ENCODE results near the gene HNF4A. TPM values are rescaled to one million over a fixed set of nuclear protein-coding genes. Genes with fewer than 3 reads are reported as not detected.

The HNF4A gene
- total and polyA plus RNA-seq, 8 donors = 7.4 to 29.2 (median 22.2) TPM

DNA sequence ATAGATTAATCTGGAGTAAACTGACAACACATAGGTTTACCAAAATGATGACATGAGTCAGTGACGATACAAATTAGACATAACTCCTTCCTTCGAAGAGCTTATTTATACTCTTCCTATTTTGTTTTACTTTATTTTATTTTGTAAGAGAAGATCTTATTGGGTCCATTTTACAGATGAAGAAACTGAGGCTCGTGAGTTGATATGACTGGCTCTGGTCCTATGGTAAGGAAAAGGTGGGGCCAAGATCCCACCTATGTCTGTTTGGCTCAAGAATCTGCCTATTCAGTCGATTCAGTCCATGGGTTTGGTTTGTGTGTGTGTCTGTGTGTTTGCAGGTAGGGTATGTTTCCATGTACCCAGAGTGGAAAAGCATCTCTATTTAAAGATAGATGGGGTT, 27.1 kb upstream of the HNF4A start:
- no peak overlapping the region for H3K27ac ChIP-seq
- ATAC-seq (no peak), DNase-seq (no peak), FAIRE-seq (no peak)
- H3K27me3 ChIP-seq = no peaks in the 10 kb centered on the region
- WGBS, 2 donors = 73 to 88% methylated on average over 4 of the region's 4 CpGs
- intact Hi-C loops (cut with DNase I) = no loop called here
- no peaks in the 10 kb centered on the region for H3K36me3 ChIP-seq
- no peak overlapping the region for H3K4me3 ChIP-seq
- H3K4me1 ChIP-seq = no peaks in the 10 kb centered on the region
- no peaks in the 10 kb centered on the region for H3K9me3 ChIP-seq
- TF ChIP-seq, protein P1, sequence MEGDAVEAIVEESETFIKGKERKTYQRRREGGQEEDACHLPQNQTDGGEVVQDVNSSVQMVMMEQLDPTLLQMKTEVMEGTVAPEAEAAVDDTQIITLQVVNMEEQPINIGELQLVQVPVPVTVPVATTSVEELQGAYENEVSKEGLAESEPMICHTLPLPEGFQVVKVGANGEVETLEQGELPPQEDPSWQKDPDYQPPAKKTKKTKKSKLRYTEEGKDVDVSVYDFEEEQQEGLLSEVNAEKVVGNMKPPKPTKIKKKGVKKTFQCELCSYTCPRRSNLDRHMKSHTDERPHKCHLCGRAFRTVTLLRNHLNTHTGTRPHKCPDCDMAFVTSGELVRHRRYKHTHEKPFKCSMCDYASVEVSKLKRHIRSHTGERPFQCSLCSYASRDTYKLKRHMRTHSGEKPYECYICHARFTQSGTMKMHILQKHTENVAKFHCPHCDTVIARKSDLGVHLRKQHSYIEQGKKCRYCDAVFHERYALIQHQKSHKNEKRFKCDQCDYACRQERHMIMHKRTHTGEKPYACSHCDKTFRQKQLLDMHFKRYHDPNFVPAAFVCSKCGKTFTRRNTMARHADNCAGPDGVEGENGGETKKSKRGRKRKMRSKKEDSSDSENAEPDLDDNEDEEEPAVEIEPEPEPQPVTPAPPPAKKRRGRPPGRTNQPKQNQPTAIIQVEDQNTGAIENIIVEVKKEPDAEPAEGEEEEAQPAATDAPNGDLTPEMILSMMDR (IDR thresholded peaks at IDR 0.05) = no peak

DNA sequence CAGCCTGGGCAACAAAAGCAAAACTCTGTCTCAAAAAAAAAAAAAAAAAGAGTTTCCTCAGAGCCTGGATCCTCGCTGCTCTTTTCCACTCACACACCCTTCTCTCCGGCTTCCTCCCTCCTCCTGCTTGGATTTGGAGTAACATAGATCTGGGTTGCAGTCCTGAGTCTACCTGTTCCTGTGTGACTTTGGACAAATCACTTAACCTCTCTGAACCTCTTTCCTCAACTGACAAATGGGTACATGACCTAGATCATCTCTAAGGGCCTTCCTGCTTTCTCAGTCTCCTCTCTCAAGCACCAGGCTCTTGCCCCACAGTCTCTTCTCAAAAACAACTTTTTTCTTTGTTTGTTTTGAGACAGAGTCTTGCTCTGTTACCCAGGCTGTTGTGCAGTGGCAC, 24.3 kb upstream of the HNF4A start:
- no peaks in the 10 kb centered on the region for H3K27me3 ChIP-seq
- H3K36me3 ChIP-seq = no peaks in the 10 kb centered on the region
- WGBS, 2 donors = 89 to 93% methylated on average over 2 of the region's 2 CpGs
- H3K4me1 ChIP-seq = peaks cover 0 to 3% (median 0%) of the 10 kb centered on the region in 3 donors
- no peak overlapping the region for H3K4me3 ChIP-seq
- FAIRE-seq (no peak), DNase-seq (no peak), ATAC-seq (no peak)
- intact Hi-C loops (cut with DNase I) = no loop called here
- no peaks in the 10 kb centered on the region for H3K9me3 ChIP-seq
- TF ChIP-seq, protein P1 (IDR thresholded peaks at IDR 0.05) = no peak
- no peak overlapping the region for H3K27ac ChIP-seq

DNA sequence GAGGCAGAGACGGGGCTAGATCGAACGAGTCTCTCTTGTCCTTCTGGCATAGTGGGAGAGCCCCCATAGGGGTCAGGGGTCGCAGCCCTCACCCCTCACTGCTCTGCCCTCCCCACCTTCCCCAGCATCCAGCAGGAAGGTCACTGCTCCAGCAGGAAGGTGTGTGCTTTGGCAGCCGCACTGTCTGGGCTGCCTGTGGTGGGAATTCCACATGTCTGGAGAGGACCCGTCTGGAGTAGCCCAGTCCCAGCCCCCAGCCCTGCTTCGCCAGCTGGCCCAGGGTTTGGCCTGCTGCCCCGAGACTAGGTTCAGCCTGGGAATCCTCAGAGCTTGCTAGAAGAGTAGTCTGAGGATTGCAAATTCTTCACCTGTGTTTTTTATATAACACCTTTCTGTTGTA, 21.2 kb upstream of the HNF4A start:
- ATAC-seq (peak; percentile 35 to 88 (median 65)), DNase-seq (peak in 3 of 6 donors; percentile 58 to 68 (median 60)), FAIRE-seq (no peak)
- H3K4me3 ChIP-seq = no peak overlapping the region
- no peaks in the 10 kb centered on the region for H3K36me3 ChIP-seq
- no peaks in the 10 kb centered on the region for H3K27me3 ChIP-seq
- 26 to 32% methylated on average over 8 of the region's 8 CpGs for WGBS, 2 donors
- TF ChIP-seq, protein P1 (IDR thresholded peaks at IDR 0.05) = no peak
- intact Hi-C loops (cut with DNase I) = no loop called here
- H3K27ac ChIP-seq = no peak overlapping the region
- no peaks in the 10 kb centered on the region for H3K9me3 ChIP-seq
- H3K4me1 ChIP-seq = peaks cover 0 to 3% (median 0%) of the 10 kb centered on the region in 3 donors

DNA sequence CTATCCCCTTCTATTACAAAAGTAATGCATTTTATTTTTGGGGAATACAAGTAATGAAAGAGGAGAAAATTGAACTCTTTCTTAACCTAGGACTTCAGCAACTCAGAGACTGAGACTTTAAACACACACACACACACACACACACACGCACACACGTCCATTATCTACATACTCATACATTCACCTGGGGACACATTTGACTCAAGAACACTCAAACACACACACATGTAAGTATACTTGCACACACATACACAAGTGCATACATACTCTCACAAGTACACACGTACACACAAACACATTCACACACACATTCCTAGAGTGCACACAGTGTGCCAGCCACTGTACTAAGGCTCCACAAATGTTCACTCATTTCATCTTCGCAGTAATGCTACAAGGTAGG, 20.8 kb upstream of the HNF4A start:
- DNase-seq = no peak
- 60 to 63% methylated on average over 4 of the region's 4 CpGs for WGBS, 2 donors

DNA sequence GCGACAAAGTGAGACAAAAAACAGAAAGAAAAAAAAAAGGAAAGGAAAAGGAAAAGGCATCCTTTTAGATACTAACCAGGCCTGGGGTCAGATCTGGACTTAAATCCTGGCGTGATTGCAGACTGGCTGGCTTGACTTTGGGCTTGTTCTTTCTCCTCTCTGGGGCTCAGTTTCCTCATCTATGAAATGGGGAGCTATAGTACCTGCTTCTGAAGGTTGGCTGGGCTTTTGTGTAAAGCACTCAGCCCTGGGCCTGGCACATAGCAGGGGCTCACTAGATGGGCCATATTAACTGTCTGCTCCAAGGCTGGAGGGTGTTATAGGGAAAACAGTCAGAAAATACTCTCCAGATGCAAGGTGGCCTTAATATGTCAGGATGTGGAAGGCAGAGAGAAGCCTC, 19.8 kb upstream of the HNF4A start:
- intact Hi-C loops (cut with DNase I) = no loop called here
- no peaks in the 10 kb centered on the region for H3K36me3 ChIP-seq
- FAIRE-seq (no peak), ATAC-seq (no peak), DNase-seq (peak in 1 of 6 donors; percentile 14)
- TF ChIP-seq, protein P1 (IDR thresholded peaks at IDR 0.05) = no peak
- H3K4me1 ChIP-seq = peaks cover 0 to 3% (median 0%) of the 10 kb centered on the region in 3 donors
- WGBS, 2 donors = 90 to 96% methylated on average over 2 of the region's 2 CpGs
- no peak overlapping the region for H3K27ac ChIP-seq
- H3K9me3 ChIP-seq = no peaks in the 10 kb centered on the region
- no peak overlapping the region for H3K4me3 ChIP-seq
- no peaks in the 10 kb centered on the region for H3K27me3 ChIP-seq

More for the DNA sequence above, 20.8 kb upstream of the HNF4A start:
- H3K36me3 ChIP-seq = no peaks in the 10 kb centered on the region
- intact Hi-C loops (cut with DNase I) = no loop called here
- no peaks in the 10 kb centered on the region for H3K9me3 ChIP-seq
- TF ChIP-seq, protein P1 (IDR thresholded peaks at IDR 0.05) = no peak
- peaks cover 0 to 3% (median 0%) of the 10 kb centered on the region in 3 donors for H3K4me1 ChIP-seq
- H3K27me3 ChIP-seq = no peaks in the 10 kb centered on the region
- FAIRE-seq (no peak), ATAC-seq (peak in 1 of 4 donors; percentile 11)
- H3K27ac ChIP-seq = no peak overlapping the region
- H3K4me3 ChIP-seq = no peak overlapping the region
